H9 (cell line): ENCODE results near the gene COL9A2. TPM values are rescaled to one million over a fixed set of nuclear protein-coding genes. Genes with fewer than 3 reads are reported as not detected.

Experiments used
- DNase-seq: peaks from one replicate; pipeline ENCODE4 v3.0.0-alpha.2; 2017
- H2AFZ ChIP-seq: one replicate; pipeline ENCODE4 v1.6.1; 2013; ENCODE audit warnings: mild to moderate bottlenecking, low read length, control low read depth, moderate library complexity
- H2AK5ac ChIP-seq: 2 replicates; pipeline ENCODE4 v1.6.1; 2013; ENCODE audit warnings: low read length, control low read depth, mixed read lengths; ENCODE audit not compliant: insufficient read length
- H2BK120ac ChIP-seq: one replicate; pipeline ENCODE4 v1.6.1; 2013; ENCODE audit warnings: low read depth, mild to moderate bottlenecking, low read length, control low read depth, inconsistent platforms; ENCODE audit not compliant: poor library complexity, severe bottlenecking
- H2BK12ac ChIP-seq: 2 replicates; pipeline ENCODE4 v1.6.1; 2013; ENCODE audit warnings: low read length, control low read depth, mixed read lengths, low read depth; ENCODE audit not compliant: insufficient read length
- H2BK15ac ChIP-seq: 2 replicates; pipeline ENCODE4 v1.6.1; 2013; ENCODE audit warnings: low read depth, low read length, control low read depth
- H2BK20ac ChIP-seq: one replicate; pipeline ENCODE4 v1.6.1; 2013; ENCODE audit warnings: low read depth, mild to moderate bottlenecking, low read length, control low read depth, inconsistent platforms; ENCODE audit not compliant: poor library complexity, severe bottlenecking
- H2BK5ac ChIP-seq: 2 replicates; pipeline ENCODE4 v1.6.1; 2013; ENCODE audit warnings: low read length, control low read depth, mixed read lengths; ENCODE audit not compliant: insufficient read length
- H3K14ac ChIP-seq: 2 replicates; pipeline ENCODE4 v1.6.1; 2013; ENCODE audit warnings: low read length, control low read depth; ENCODE audit not compliant: insufficient read depth
- H3K18ac ChIP-seq: 2 replicates; pipeline ENCODE4 v1.6.1; 2013; ENCODE audit warnings: low read depth, mild to moderate bottlenecking, mixed read lengths, low read length, control low read depth; ENCODE audit not compliant: insufficient read length
- H3K23ac ChIP-seq: 2 replicates; pipeline ENCODE4 v1.6.1; 2013; ENCODE audit warnings: low read length, control low read depth, mixed read lengths, low read depth; ENCODE audit not compliant: insufficient read length
- H3K23me2 ChIP-seq: 2 replicates; pipeline ENCODE4 v1.6.1; 2013; ENCODE audit warnings: low read depth, mild to moderate bottlenecking, mixed read lengths, low read length, control low read depth; ENCODE audit not compliant: insufficient read length, poor library complexity, severe bottlenecking
- H3K27ac ChIP-seq: 2 replicates; pipeline ENCODE4 v1.5.1; 2013; ENCODE audit warnings: low read length, control low read depth, mixed read lengths, low read depth; ENCODE audit not compliant: insufficient read length
- H3K27me3 ChIP-seq: 2 replicates; pipeline ENCODE4 v1.6.1; 2013; ENCODE audit warnings: low read length, control low read depth, inconsistent platforms; ENCODE audit not compliant: insufficient read depth
- H3K4ac ChIP-seq: 2 replicates; pipeline ENCODE4 v1.6.1; 2013; ENCODE audit warnings: low read depth, mild to moderate bottlenecking, control low read depth, inconsistent platforms, low read length, moderate library complexity
- H3K4me1 ChIP-seq: 2 replicates; pipeline ENCODE4 v1.6.1; 2013; ENCODE audit warnings: low read length, control low read depth, inconsistent platforms; ENCODE audit not compliant: insufficient read depth
- H3K4me2 ChIP-seq: 2 replicates; pipeline ENCODE4 v1.6.1; 2013; ENCODE audit warnings: low read length, control low read depth, mixed read lengths; ENCODE audit not compliant: insufficient read length, insufficient read depth
- H3K56ac ChIP-seq: 2 replicates; pipeline ENCODE4 v1.6.1; 2013; ENCODE audit warnings: low read depth, mild to moderate bottlenecking, mixed read lengths, low read length, control low read depth; ENCODE audit not compliant: insufficient read length
- H3K79me1 ChIP-seq: 2 replicates; pipeline ENCODE4 v1.6.1; 2013; ENCODE audit warnings: low read depth, mild to moderate bottlenecking, moderate library complexity, low read length, control low read depth, inconsistent platforms; ENCODE audit not compliant: insufficient read depth, poor library complexity, severe bottlenecking
- H3K79me2 ChIP-seq: 2 replicates; pipeline ENCODE4 v1.6.1; 2013; ENCODE audit warnings: low read length, control low read depth, inconsistent platforms; ENCODE audit not compliant: insufficient read depth
- H3K9ac ChIP-seq: 2 replicates; pipeline ENCODE4 v1.6.1; 2013; ENCODE audit warnings: low read length, control low read depth, mixed read lengths; ENCODE audit not compliant: insufficient read length; ENCODE audit errors: extremely low read depth
- H3K9me3 ChIP-seq: one replicate; pipeline ENCODE4 v1.6.1; 2013; ENCODE audit warnings: low read depth, low read length, inconsistent platforms; ENCODE audit not compliant: control insufficient read depth
- H3T11ph ChIP-seq: one replicate; pipeline ENCODE4 v1.6.1; 2013; ENCODE audit warnings: mild to moderate bottlenecking, low read length, control low read depth, inconsistent platforms
- H4K20me1 ChIP-seq: one replicate; pipeline ENCODE4 v1.6.1; 2013; ENCODE audit not compliant: control insufficient read depth, insufficient read length, insufficient read depth
- H4K5ac ChIP-seq: 2 replicates; pipeline ENCODE4 v1.6.1; 2013; ENCODE audit warnings: low read depth, mild to moderate bottlenecking, mixed read lengths, low read length, control low read depth; ENCODE audit not compliant: insufficient read length
- H4K8ac ChIP-seq: replicated peaks from 2 replicates; pipeline ENCODE4 v1.6.1; 2013; ENCODE audit warnings: low read length, control low read depth, mixed read lengths, low read depth; ENCODE audit not compliant: insufficient read length
- H4K91ac ChIP-seq: 2 replicates; pipeline ENCODE4 v1.6.1; 2013; ENCODE audit warnings: low read depth, mild to moderate bottlenecking, moderate library complexity, mixed read lengths, low read length, control low read depth; ENCODE audit not compliant: insufficient read length
- H3K27ac Mint-ChIP-seq, 3 experiments: 2 replicates in 2 of 3; 3 replicates in 1 of 3; pipeline ENCODE4 v1.8.0; 2020 to 2021; ENCODE audit warnings: mixed read lengths in 3 of 3, mild to moderate bottlenecking in 1 of 3, moderate library complexity in 1 of 3
- H3K27me3 Mint-ChIP-seq: 2 replicates; pipeline ENCODE4 v1.8.0; 2021; ENCODE audit warnings: low read depth, mild to moderate bottlenecking, moderate library complexity, mixed read lengths
- H3K36me3 Mint-ChIP-seq, 3 experiments: 2 replicates in 2 of 3; 3 replicates in 1 of 3; pipeline ENCODE4 v1.8.0; 2020 to 2021; ENCODE audit warnings: low read depth in 3 of 3, mixed read lengths in 3 of 3; ENCODE audit not compliant: insufficient read depth in 1 of 3
- H3K4me1 Mint-ChIP-seq, 2 experiments: 2 replicates each; pipeline ENCODE4 v1.8.0; 2020; ENCODE audit warnings: mixed read lengths in 2 of 2
- H3K4me3 Mint-ChIP-seq, 2 experiments: 2 replicates in 1 of 2; 3 replicates in 1 of 2; pipeline ENCODE4 v1.8.0; 2020 to 2021; ENCODE audit warnings: mild to moderate bottlenecking in 2 of 2, mixed read lengths in 2 of 2, moderate library complexity in 1 of 2
- H3K9me3 Mint-ChIP-seq, 2 experiments: 2 replicates in 1 of 2; 3 replicates in 1 of 2; pipeline ENCODE4 v1.8.0; 2020; ENCODE audit warnings: mild to moderate bottlenecking in 2 of 2, mixed read lengths in 2 of 2, moderate library complexity in 1 of 2
- CTCF ChIP-seq: fragments of 200-600 bp; sonication (generic); conservative IDR thresholded peaks from 3 replicates; pipeline ENCODE4 v1.8.0; 2021; ENCODE audit warnings: antibody characterized with exemption, mild to moderate bottlenecking
- WGBS: extraction: QIAGEN DNeasy Blood & Tissue Kit; methylation state at CpG from one replicate; pipeline ENCODE4 v1.1.7; 2013; ENCODE audit warnings: missing lambda C conversion rate, low lambda C conversion rate, mixed read lengths; ENCODE audit not compliant: insufficient read length; ENCODE audit errors: extremely low coverage; 5-methylcytosine and 5-hydroxymethylcytosine counted together
- total RNA-seq: library from RNA; stranded (reverse); gene quantifications from 2 replicates; pipeline ENCODE4 v1.2.1, GENCODE V29; 2021

COL9A2 gene
- total RNA-seq, 1 experiment from 2014 or later = 4.5 TPM

GRCh38 chr1:40309374-40310128, 7.5 kb downstream of the COL9A2 start:
- no peak overlapping the region for H3T11ph ChIP-seq
- DNase-seq = no peak
- H3K27me3 ChIP-seq = peaks cover 5% of the 10 kb centered on the region; the same call in 1 of the 2 replicates
- Mint-ChIP-seq H3K36me3 (no peaks in the 10 kb centered on the region), H3K4me3 (no peak overlapping the region), H3K27ac (no peak overlapping the region), H3K9me3 (no peaks in the 10 kb centered on the region), H3K4me1 (peaks cover 5 to 14% of the 10 kb centered on the region in 2 experiments), H3K27me3 (peaks cover 26% of the 10 kb centered on the region)
- no peak overlapping the region for H4K91ac ChIP-seq
- no peak overlapping the region for H2BK12ac ChIP-seq
- H4K8ac ChIP-seq = no peak overlapping the region
- no peak overlapping the region for H3K14ac ChIP-seq
- H2AFZ ChIP-seq = no peak overlapping the region
- no peak overlapping the region for H2BK120ac ChIP-seq
- TF ChIP-seq CTCF = no peak
- H3K4ac ChIP-seq = no peak overlapping the region
- H3K56ac ChIP-seq = no peak overlapping the region
- H3K27ac ChIP-seq = no peak overlapping the region
- no peak overlapping the region for H2BK5ac ChIP-seq
- WGBS = 100% methylated on average over 1 of the region's 8 CpGs
- H3K4me2 ChIP-seq = no peak overlapping the region
- H3K79me1 ChIP-seq = no peaks in the 10 kb centered on the region
- no peak overlapping the region for H2BK20ac ChIP-seq
- peaks cover 3% of the 10 kb centered on the region; the same call in 1 of the 2 replicates for H3K4me1 ChIP-seq
- H4K20me1 ChIP-seq = no peaks in the 10 kb centered on the region
- H3K23me2 ChIP-seq = peaks cover 3% of the 10 kb centered on the region
- H3K9me3 ChIP-seq = no peaks in the 10 kb centered on the region
- no peak overlapping the region for H4K5ac ChIP-seq
- no peak overlapping the region for H2BK15ac ChIP-seq
- no peak overlapping the region for H3K23ac ChIP-seq
- H3K18ac ChIP-seq = no peak overlapping the region
- H2AK5ac ChIP-seq = no peak overlapping the region
- H3K79me2 ChIP-seq = no peaks in the 10 kb centered on the region
- H3K9ac ChIP-seq = no peak overlapping the region
